Bone marrow (tissue), 2 donors: ENCODE measurements around the gene LHX8.

Experiments used
- DNase-seq, 2 donors: peaks; one replicate each; lab custom pipeline; 2025; lab: John Stamatoyannopoulos, UW

The LHX8 gene

GRCh38 chr1:75203415-75204277 lies 69.5 kb downstream of the LHX8 start:
- no peak for DNase-seq

- DNase-seq = no peak
Observed at GRCh38 chr1:75208862-75209261, 74.7 kb downstream of the LHX8 start.
